ENCODE data around the gene C8A.

C8A gene

GRCh38 chr1:56830052-56830451 lies 24.5 kb upstream of the C8A start:
- Mint-ChIP-seq H3K27ac (no peak overlapping the region), H3K27me3 (peaks cover 32% of the 10 kb centered on the region), H3K9me3 (no peaks in the 10 kb centered on the region), H3K36me3 (no peaks in the 10 kb centered on the region), H3K4me3 (no peak overlapping the region), H3K4me1 (no peaks in the 10 kb centered on the region)
- no peak for ATAC-seq

DNA sequence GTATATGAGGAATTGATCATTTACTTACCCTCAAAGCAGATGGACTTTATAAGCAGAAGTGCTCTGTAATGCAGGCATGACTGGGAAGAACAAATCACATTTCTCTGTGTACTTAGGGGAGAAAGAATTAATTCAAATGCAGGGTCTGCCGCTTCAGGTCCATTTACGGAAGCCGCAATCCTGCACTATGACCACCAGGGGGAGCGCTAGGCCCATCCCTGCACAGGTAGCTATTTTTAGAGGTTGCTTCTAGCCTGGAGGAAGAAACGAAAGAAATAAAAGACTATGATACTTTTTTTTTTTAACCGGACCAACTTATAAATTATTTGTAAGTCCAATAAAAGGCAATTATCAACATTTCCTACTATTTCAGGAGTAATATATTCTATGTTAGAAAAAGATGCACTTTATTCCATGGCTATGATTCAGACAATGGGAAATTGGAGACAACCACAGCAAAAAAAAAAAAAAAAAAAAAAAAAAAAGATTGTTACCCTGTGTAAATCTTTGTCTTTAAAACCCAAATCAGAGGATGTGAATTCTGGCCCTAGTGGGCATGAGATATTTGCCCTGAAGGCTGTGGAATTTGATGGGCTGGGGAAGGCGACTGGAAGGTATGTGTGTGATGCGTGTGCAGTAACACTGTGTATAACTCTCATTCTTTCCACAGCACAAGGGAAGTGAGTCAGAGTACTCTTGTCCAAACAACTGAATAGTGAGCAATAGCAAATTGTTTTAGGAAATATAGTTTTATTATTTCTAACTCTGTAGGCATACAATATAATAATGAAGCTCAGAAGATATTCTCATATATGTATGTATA lies 22.5 kb upstream of the C8A start:
- H3K27ac Mint-ChIP-seq, result no peak overlapping the region
- no peak overlapping the region for H3K4me3 Mint-ChIP-seq
- no peaks in the 10 kb centered on the region for H3K36me3 Mint-ChIP-seq
- ATAC-seq, result peak; percentile 66
- no peaks in the 10 kb centered on the region for H3K9me3 Mint-ChIP-seq
- no peaks in the 10 kb centered on the region for H3K4me1 Mint-ChIP-seq
- peaks cover 20% of the 10 kb centered on the region for H3K27me3 Mint-ChIP-seq

DNA sequence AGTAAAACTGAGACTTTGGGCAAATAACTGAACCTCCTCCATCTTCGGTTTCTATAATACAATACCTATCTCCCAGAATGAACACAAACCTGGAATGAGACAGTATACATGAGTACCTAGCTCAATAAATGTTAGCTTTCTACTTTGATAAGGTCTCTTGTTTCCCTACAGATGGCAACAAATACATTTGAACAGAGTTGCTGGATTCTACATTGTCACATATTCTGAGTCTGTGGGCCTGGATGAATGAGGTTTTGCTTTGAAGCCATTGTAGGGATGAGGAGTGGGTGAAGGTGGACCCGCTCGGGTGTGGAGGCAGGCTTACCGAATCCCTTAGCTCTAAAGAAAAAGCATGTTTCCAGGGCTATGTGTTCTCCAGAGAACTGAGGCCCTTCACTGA lies 21.5 kb upstream of the C8A start:
- Mint-ChIP-seq H3K4me1 (no peaks in the 10 kb centered on the region), H3K27me3 (peaks cover 20% of the 10 kb centered on the region), H3K36me3 (no peaks in the 10 kb centered on the region), H3K9me3 (no peaks in the 10 kb centered on the region), H3K27ac (no peak overlapping the region), H3K4me3 (no peak overlapping the region)
- ATAC-seq, result no peak

GRCh38 chr1:56834137-56834900 lies 20.3 kb upstream of the C8A start:
- no peaks in the 10 kb centered on the region for H3K9me3 Mint-ChIP-seq
- ATAC-seq, result no peak
- no peak overlapping the region for H3K4me3 Mint-ChIP-seq
- H3K4me1 Mint-ChIP-seq, result no peaks in the 10 kb centered on the region
- H3K27ac Mint-ChIP-seq, result no peak overlapping the region
- H3K36me3 Mint-ChIP-seq, result no peaks in the 10 kb centered on the region
- H3K27me3 Mint-ChIP-seq, result peaks cover 18% of the 10 kb centered on the region

DNA sequence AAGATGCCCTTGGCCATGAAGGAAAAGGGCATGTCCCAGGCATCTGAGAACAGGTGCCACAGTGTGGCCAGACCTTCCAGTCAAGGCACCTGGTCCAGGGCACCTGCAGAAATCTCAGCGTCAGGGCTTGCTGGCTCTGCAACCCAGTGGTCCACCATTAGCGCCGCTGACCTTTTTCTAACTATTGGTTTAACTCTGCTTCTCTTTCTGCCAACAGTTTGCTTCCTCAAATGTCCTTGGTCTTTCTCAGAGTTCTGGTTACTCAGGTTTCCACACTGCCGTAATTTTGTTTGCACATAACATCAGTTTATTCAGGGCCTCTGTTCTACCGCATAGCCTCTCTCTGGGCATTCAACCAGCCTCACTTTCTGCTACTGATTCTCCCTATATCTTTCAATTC lies 18.9 kb upstream of the C8A start:
- no peaks in the 10 kb centered on the region for H3K9me3 Mint-ChIP-seq
- H3K27ac Mint-ChIP-seq, result no peak overlapping the region
- H3K4me1 Mint-ChIP-seq, result no peaks in the 10 kb centered on the region
- H3K36me3 Mint-ChIP-seq, result no peaks in the 10 kb centered on the region
- H3K4me3 Mint-ChIP-seq, result no peak overlapping the region
- no peak for ATAC-seq
- peaks cover 19% of the 10 kb centered on the region for H3K27me3 Mint-ChIP-seq

DNA sequence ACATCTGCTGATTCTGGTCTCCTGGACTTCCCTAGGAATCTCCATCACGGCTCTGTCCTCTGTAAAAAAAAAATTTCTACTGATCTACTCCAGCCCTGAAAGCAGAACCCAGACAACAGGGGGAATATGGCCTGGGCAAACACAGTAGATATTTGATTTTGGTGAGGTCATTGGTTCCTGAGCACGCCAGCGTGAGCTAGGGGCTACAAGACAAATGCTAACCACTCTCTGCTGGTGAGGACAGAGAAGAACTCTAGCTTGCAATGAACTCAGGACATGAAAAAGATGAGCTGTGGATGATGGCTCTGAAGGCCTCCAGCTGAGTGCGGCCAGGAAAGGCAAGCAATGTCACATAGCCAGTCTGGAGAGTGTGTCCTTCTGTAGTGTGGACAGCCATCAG lies 18.2 kb upstream of the C8A start:
- peaks cover 16% of the 10 kb centered on the region for H3K27me3 Mint-ChIP-seq

GRCh38 chr1:56837244-56837939 lies 17.2 kb upstream of the C8A start:
- no peak for ATAC-seq
- no peaks in the 10 kb centered on the region for H3K36me3 Mint-ChIP-seq
- H3K9me3 Mint-ChIP-seq, result no peaks in the 10 kb centered on the region
- H3K27ac Mint-ChIP-seq, result no peak overlapping the region
- no peaks in the 10 kb centered on the region for H3K4me1 Mint-ChIP-seq
- H3K27me3 Mint-ChIP-seq, result peaks cover 10% of the 10 kb centered on the region
- H3K4me3 Mint-ChIP-seq, result no peak overlapping the region

More for the DNA sequence above, 18.2 kb upstream of the C8A start:
- Mint-ChIP-seq H3K9me3 (no peaks in the 10 kb centered on the region), H3K4me3 (no peak overlapping the region), H3K4me1 (no peaks in the 10 kb centered on the region), H3K27ac (no peak overlapping the region), H3K36me3 (no peaks in the 10 kb centered on the region)
- ATAC-seq, result no peak

GRCh38 chr1:56838759-56839158 lies 15.8 kb upstream of the C8A start:
- Mint-ChIP-seq H3K4me3 (no peak overlapping the region), H3K9me3 (no peaks in the 10 kb centered on the region), H3K4me1 (no peaks in the 10 kb centered on the region), H3K36me3 (no peaks in the 10 kb centered on the region), H3K27me3 (peaks cover 10% of the 10 kb centered on the region), H3K27ac (no peak overlapping the region)
- ATAC-seq, result no peak

DNA sequence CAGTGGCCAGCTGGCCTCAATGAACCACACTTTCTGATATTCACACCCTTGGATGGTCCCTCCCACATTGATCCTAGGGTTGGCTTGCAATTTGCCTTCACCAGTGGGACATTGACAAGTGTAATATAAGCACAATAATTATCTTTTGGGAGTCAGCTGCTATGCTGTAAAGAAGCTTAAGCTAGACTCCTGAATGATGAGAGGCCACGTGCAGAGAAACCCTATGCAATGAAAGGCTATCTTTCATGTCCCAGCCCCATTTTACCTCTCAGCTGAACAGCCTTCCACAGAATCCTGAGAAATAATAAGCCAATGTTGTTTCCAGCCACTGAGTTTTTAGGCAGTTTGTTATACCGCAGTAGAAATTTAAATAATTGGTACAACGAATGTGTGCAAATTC lies 11.1 kb upstream of the C8A start:
- H3K4me3 Mint-ChIP-seq, result no peak overlapping the region
- H3K27me3 Mint-ChIP-seq, result peaks cover 19% of the 10 kb centered on the region
- H3K9me3 Mint-ChIP-seq, result no peaks in the 10 kb centered on the region
- ATAC-seq, result no peak
- no peaks in the 10 kb centered on the region for H3K36me3 Mint-ChIP-seq
- no peaks in the 10 kb centered on the region for H3K4me1 Mint-ChIP-seq
- H3K27ac Mint-ChIP-seq, result no peak overlapping the region

DNA sequence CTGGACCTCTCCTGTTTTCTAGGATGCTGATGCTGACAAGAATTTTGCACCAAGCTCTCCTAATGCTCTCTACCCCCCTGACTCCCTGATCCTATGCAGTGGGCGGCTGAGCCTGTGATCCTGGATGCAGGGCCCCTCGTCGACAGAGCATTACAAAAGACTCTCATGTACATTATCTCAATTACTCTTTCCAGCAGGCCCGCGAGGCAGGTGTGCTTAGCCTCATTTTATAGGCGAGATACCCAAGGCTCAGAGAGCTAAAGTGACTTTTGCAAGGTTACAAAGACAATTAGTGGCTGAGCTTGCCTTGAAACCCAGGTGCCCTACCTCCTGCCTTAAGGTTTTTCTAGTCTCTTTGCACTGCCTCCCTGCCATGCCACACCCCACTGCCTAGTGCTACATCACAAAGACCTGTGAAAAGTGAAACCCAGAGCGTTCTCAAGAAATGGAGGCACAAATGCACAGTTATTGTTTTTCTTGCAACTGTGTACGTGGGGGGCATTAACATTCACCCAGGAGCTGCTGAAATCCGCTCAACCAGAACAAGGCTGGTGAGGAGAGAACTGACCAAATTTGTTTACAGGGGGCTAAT lies 10.0 kb upstream of the C8A start:
- Mint-ChIP-seq H3K27me3 (peaks cover 9% of the 10 kb centered on the region), H3K4me3 (no peak overlapping the region), H3K9me3 (no peaks in the 10 kb centered on the region), H3K27ac (no peak overlapping the region), H3K4me1 (no peaks in the 10 kb centered on the region), H3K36me3 (no peaks in the 10 kb centered on the region)
- ATAC-seq, result no peak

DNA sequence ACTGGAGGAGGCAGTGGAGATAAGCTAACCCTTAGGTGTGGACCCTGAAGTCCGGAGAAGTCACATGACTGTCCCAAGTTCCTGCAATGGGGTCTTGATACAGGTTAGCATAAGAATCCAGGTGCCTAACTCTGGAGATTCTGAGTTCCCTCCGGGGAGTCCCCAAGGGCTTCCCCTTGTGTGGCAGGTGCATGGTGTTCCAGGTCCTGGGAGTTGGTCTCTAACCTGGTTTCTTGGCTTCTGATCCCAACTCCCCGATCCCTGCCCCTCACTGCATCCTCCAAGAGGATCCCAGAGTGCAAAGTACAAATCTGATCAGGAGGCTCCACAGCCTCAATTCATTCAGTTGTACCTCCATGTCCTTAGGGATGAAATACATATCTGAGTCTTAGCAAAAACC lies 9.3 kb upstream of the C8A start:
- Mint-ChIP-seq H3K4me1 (no peaks in the 10 kb centered on the region), H3K9me3 (no peaks in the 10 kb centered on the region), H3K36me3 (no peaks in the 10 kb centered on the region), H3K27me3 (peaks cover 9% of the 10 kb centered on the region), H3K27ac (no peak overlapping the region), H3K4me3 (no peak overlapping the region)
- ATAC-seq, result no peak

- Mint-ChIP-seq H3K4me1 (no peaks in the 10 kb centered on the region), H3K27ac (no peak overlapping the region), H3K9me3 (no peaks in the 10 kb centered on the region), H3K36me3 (no peaks in the 10 kb centered on the region), H3K4me3 (no peak overlapping the region), H3K27me3 (peaks cover 9% of the 10 kb centered on the region)
- no peak for ATAC-seq
Observed at GRCh38 chr1:56849750-56850149, 4.8 kb upstream of the C8A start.

DNA sequence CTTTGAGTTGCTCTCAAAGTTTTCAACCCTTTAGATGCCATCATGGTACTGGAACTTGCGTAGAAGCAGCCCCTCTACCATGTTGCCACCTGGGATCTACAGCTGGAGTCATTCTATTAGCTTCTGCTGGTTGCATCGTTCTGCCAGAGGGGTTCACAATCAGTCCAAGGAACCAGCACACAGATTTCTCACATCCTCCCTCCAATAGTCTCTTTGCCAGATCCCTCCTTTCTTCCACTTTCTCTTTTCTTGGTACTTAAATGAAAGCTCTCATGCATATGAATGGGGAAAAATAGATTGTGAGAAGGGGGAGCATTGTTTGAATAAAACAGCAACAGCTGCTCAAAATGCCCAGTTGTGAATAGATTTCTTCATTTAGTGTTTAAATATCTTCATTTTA lies 4.2 kb upstream of the C8A start:
- no peak overlapping the region for H3K4me3 Mint-ChIP-seq
- no peaks in the 10 kb centered on the region for H3K36me3 Mint-ChIP-seq
- no peaks in the 10 kb centered on the region for H3K4me1 Mint-ChIP-seq
- H3K27ac Mint-ChIP-seq, result no peak overlapping the region
- H3K9me3 Mint-ChIP-seq, result no peaks in the 10 kb centered on the region
- peaks cover 9% of the 10 kb centered on the region for H3K27me3 Mint-ChIP-seq
- no peak for ATAC-seq

DNA sequence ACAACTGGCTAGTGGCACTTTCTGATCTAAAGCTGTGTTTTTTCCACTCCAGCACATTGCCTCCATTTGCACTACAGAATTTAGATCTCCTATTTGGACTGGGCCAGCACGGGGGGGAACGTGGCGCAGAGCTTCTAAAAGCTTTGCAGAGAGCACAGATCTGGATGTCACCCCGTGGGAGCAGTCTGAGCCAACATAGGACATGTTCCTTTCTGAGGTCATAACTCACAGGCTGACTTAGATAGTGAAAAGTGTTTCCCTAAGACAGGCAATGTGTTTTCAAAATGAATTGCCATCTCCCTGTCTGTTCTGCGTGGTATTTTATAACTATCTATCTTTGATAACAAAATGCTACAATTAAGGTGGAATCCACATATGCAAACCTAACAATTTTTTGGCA lies 3.7 kb upstream of the C8A start:
- Mint-ChIP-seq H3K27ac (no peak overlapping the region), H3K9me3 (no peaks in the 10 kb centered on the region), H3K4me1 (no peaks in the 10 kb centered on the region), H3K36me3 (no peaks in the 10 kb centered on the region), H3K27me3 (peaks cover 4% of the 10 kb centered on the region), H3K4me3 (no peak overlapping the region)
- no peak for ATAC-seq

GRCh38 chr1:56852476-56852875 lies 2.1 kb upstream of the C8A start:
- Mint-ChIP-seq H3K36me3 (no peaks in the 10 kb centered on the region), H3K27ac (no peak overlapping the region), H3K4me3 (no peak overlapping the region), H3K4me1 (no peaks in the 10 kb centered on the region), H3K27me3 (peaks cover under 1% of the 10 kb centered on the region), H3K9me3 (no peaks in the 10 kb centered on the region)
- no peak for ATAC-seq
